ENCODE results near the gene BACH2.

Gene BACH2

DNA sequence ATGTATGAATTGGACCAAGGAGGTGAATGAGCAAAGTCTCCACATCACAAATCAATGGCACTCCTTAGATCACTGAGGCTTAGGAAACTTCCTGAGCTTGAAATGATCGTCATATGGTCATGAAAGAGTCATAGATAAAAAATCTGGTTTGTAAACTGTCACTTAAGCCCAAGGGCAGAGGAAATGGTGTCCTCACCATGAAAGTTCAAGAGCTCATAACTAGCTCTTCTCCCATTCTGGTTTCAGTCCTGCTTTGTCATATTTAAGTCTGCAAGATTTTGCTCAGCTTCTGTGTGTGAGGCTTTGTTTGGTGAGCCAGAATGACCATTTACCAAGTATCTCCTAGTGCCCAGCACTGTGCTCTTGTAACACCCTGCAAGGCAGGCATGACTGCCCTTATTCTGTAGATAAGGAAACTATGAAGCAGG, 341.9 kb downstream of the BACH2 start:
- no peak overlapping the region for H3K27ac ChIP-seq (ENCODE audit: low read depth, low read length)
- H3K36me3 ChIP-seq (ENCODE audit: control insufficient read depth, insufficient read depth, low read length) = no peaks in the 10 kb centered on the region
- no peaks in the 10 kb centered on the region for H3K27me3 ChIP-seq (ENCODE audit: control insufficient read depth, insufficient read depth, low read length)
- no peak overlapping the region for H3K4me3 ChIP-seq (ENCODE audit: low read depth, low read length)
- no peak overlapping the region for H3K9ac ChIP-seq (ENCODE audit: low read length)
- 0 out of 2 replicates have a peak, but pooled peaks cover 3% of the 10 kb centered on the region for H3K4me1 ChIP-seq (ENCODE audit: control insufficient read depth, insufficient read depth, low read length)
- H3K9me3 ChIP-seq (ENCODE audit: control insufficient read depth, insufficient read depth, low read depth, low read length) = no peaks in the 10 kb centered on the region

DNA sequence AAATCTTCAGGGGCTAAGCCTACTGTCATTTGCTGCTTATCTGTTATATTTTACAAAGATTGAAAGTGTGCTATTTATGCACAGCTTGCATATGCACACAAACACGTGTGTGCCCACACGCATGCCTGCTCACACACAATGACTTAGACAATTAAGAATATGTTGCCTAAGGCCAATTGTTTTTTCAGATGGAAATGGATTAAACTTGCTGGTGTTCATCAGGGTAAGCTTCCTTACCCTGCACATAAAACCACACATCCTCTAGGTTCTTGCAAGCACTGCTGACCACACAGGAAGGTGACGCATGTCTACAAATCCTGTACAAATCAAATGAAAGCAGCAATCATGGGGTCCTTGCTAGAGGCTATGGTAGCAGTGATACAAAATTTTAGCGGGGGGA, 344.0 kb downstream of the BACH2 start:
- no peaks in the 10 kb centered on the region for H3K9me3 ChIP-seq (ENCODE audit: control insufficient read depth, insufficient read depth, low read depth, low read length)
- H3K9ac ChIP-seq (ENCODE audit: low read length) = no peak overlapping the region
- no peak overlapping the region for H3K27ac ChIP-seq (ENCODE audit: low read depth, low read length)
- no peaks in the 10 kb centered on the region for H3K36me3 ChIP-seq (ENCODE audit: control insufficient read depth, insufficient read depth, low read length)
- no peak overlapping the region for H3K4me3 ChIP-seq (ENCODE audit: low read depth, low read length)
- H3K4me1 ChIP-seq (ENCODE audit: control insufficient read depth, insufficient read depth, low read length) = 0 out of 2 replicates have a peak, but pooled peaks cover 3% of the 10 kb centered on the region
- H3K27me3 ChIP-seq (ENCODE audit: control insufficient read depth, insufficient read depth, low read length) = no peaks in the 10 kb centered on the region

- Histone ChIP-seq H3K4me3 (ENCODE audit: low read depth, low read length) (no peak overlapping the region), H3K27ac (ENCODE audit: low read depth, low read length) (no peak overlapping the region), H3K9ac (ENCODE audit: low read length) (no peak overlapping the region), H3K27me3 (ENCODE audit: control insufficient read depth, insufficient read depth, low read length) (no peaks in the 10 kb centered on the region), H3K4me1 (ENCODE audit: control insufficient read depth, insufficient read depth, low read length) (0 out of 2 replicates have a peak, but pooled peaks cover 3% of the 10 kb centered on the region), H3K9me3 (ENCODE audit: control insufficient read depth, insufficient read depth, low read depth, low read length) (no peaks in the 10 kb centered on the region), H3K36me3 (ENCODE audit: control insufficient read depth, insufficient read depth, low read length) (no peaks in the 10 kb centered on the region)
Observed at GRCh38 chr6:89952105-89952671, 344.5 kb downstream of the BACH2 start.

- H3K27me3 ChIP-seq (ENCODE audit: control insufficient read depth, insufficient read depth, low read length) = no peaks in the 10 kb centered on the region
- no peaks in the 10 kb centered on the region for H3K36me3 ChIP-seq (ENCODE audit: control insufficient read depth, insufficient read depth, low read length)
- no peak overlapping the region for H3K9ac ChIP-seq (ENCODE audit: low read length)
- H3K4me1 ChIP-seq (ENCODE audit: control insufficient read depth, insufficient read depth, low read length) = 0 out of 2 replicates have a peak, but pooled peaks cover 3% of the 10 kb centered on the region
- no peaks in the 10 kb centered on the region for H3K9me3 ChIP-seq (ENCODE audit: control insufficient read depth, insufficient read depth, low read depth, low read length)
- no peak overlapping the region for H3K4me3 ChIP-seq (ENCODE audit: low read depth, low read length)
- H3K27ac ChIP-seq (ENCODE audit: low read depth, low read length) = no peak overlapping the region
Observed at GRCh38 chr6:89951574-89952104, 345.0 kb downstream of the BACH2 start.

DNA sequence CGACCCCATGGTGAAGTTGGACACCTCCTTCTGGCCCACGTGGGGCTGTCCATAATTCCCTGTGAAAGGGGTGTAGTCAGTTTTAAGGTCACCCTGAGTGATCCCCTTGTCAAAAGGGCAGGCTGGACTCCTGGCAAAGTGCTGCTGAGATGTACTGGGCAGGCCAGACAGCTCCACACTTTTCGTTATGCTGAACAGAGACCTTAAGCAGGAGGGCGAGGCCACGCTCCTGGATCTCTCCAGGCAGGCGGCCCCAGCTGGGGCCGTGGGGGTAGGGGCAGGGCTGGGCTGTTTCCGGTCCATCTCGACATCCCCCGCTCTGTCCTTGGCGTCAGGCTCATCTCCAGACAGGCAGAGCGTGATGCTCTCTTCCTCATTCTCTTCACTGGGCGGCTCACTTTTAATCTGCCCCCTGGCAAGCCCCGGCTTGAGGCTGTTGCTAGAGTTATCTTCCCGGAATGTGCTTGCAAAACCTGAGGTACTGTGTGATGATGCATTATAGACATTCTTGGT, 345.7 kb downstream of the BACH2 start:
- H3K27me3 ChIP-seq (ENCODE audit: control insufficient read depth, insufficient read depth, low read length) = no peaks in the 10 kb centered on the region
- no peak overlapping the region for H3K9ac ChIP-seq (ENCODE audit: low read length)
- H3K27ac ChIP-seq (ENCODE audit: low read depth, low read length) = no peak overlapping the region
- no peaks in the 10 kb centered on the region for H3K9me3 ChIP-seq (ENCODE audit: control insufficient read depth, insufficient read depth, low read depth, low read length)
- no peaks in the 10 kb centered on the region for H3K36me3 ChIP-seq (ENCODE audit: control insufficient read depth, insufficient read depth, low read length)
- 0 out of 2 replicates have a peak, but pooled peaks cover 3% of the 10 kb centered on the region for H3K4me1 ChIP-seq (ENCODE audit: control insufficient read depth, insufficient read depth, low read length)
- no peak overlapping the region for H3K4me3 ChIP-seq (ENCODE audit: low read depth, low read length)

DNA sequence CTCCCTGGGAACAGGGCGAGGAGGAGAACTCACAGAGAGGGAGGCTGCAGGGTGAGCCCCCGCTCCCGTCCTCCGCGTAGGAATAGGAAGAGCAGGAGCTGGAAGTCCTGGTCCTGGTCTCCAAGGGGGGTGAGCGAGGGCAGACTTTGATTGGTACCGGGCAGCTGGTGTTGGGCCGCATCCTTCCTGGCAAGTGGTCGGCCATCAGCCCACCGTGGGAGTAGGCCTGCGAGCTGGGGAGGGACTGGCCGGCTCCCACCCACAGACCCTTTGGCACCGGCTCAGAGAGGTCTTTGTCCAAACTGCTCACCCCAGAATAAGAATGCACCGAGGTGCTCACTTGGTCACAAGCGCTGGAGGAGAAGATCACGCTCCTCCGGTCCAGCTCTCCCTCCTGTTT, 346.2 kb downstream of the BACH2 start:
- Histone ChIP-seq H3K4me3 (ENCODE audit: low read depth, low read length) (no peak overlapping the region), H3K9me3 (ENCODE audit: control insufficient read depth, insufficient read depth, low read depth, low read length) (no peaks in the 10 kb centered on the region), H3K27me3 (ENCODE audit: control insufficient read depth, insufficient read depth, low read length) (no peaks in the 10 kb centered on the region), H3K4me1 (ENCODE audit: control insufficient read depth, insufficient read depth, low read length) (0 out of 2 replicates have a peak, but pooled peaks cover 3% of the 10 kb centered on the region), H3K27ac (ENCODE audit: low read depth, low read length) (no peak overlapping the region), H3K9ac (ENCODE audit: low read length) (no peak overlapping the region), H3K36me3 (ENCODE audit: control insufficient read depth, insufficient read depth, low read length) (no peaks in the 10 kb centered on the region)

- H3K9me3 ChIP-seq (ENCODE audit: control insufficient read depth, insufficient read depth, low read depth, low read length) = no peaks in the 10 kb centered on the region
- no peaks in the 10 kb centered on the region for H3K36me3 ChIP-seq (ENCODE audit: control insufficient read depth, insufficient read depth, low read length)
- 0 out of 2 replicates have a peak, but pooled peaks cover 3% of the 10 kb centered on the region for H3K4me1 ChIP-seq (ENCODE audit: control insufficient read depth, insufficient read depth, low read length)
- no peak overlapping the region for H3K4me3 ChIP-seq (ENCODE audit: low read depth, low read length)
- H3K27me3 ChIP-seq (ENCODE audit: control insufficient read depth, insufficient read depth, low read length) = no peaks in the 10 kb centered on the region
- H3K27ac ChIP-seq (ENCODE audit: low read depth, low read length) = no peak overlapping the region
- H3K9ac ChIP-seq (ENCODE audit: low read length) = no peak overlapping the region
Observed at GRCh38 chr6:89948876-89949275, 347.8 kb downstream of the BACH2 start.

- no peaks in the 10 kb centered on the region for H3K36me3 ChIP-seq (ENCODE audit: control insufficient read depth, insufficient read depth, low read length)
Observed at GRCh38 chr6:89944826-89945407, 351.7 kb downstream of the BACH2 start.

GRCh38 chr6:89944181-89944755, 352.4 kb downstream of the BACH2 start:
- Histone ChIP-seq H3K9ac (ENCODE audit: low read length) (no peak overlapping the region), H3K36me3 (ENCODE audit: control insufficient read depth, insufficient read depth, low read length) (no peaks in the 10 kb centered on the region), H3K4me3 (ENCODE audit: low read depth, low read length) (no peak overlapping the region), H3K27me3 (ENCODE audit: control insufficient read depth, insufficient read depth, low read length) (no peaks in the 10 kb centered on the region), H3K27ac (ENCODE audit: low read depth, low read length) (no peak overlapping the region), H3K4me1 (ENCODE audit: control insufficient read depth, insufficient read depth, low read length) (no peaks in the 10 kb centered on the region), H3K9me3 (ENCODE audit: control insufficient read depth, insufficient read depth, low read depth, low read length) (no peaks in the 10 kb centered on the region)

More at GRCh38 chr6:89944826-89945407, 351.7 kb downstream of the BACH2 start:
- no peaks in the 10 kb centered on the region for H3K9me3 ChIP-seq (ENCODE audit: control insufficient read depth, insufficient read depth, low read depth, low read length)
- no peak overlapping the region for H3K4me3 ChIP-seq (ENCODE audit: low read depth, low read length)
- H3K4me1 ChIP-seq (ENCODE audit: control insufficient read depth, insufficient read depth, low read length) = no peaks in the 10 kb centered on the region
- H3K9ac ChIP-seq (ENCODE audit: low read length) = no peak overlapping the region
- H3K27me3 ChIP-seq (ENCODE audit: control insufficient read depth, insufficient read depth, low read length) = no peaks in the 10 kb centered on the region
- H3K27ac ChIP-seq (ENCODE audit: low read depth, low read length) = no peak overlapping the region

GRCh38 chr6:89942601-89943000, 354.0 kb downstream of the BACH2 start:
- H3K4me3 ChIP-seq (ENCODE audit: low read depth, low read length) = no peak overlapping the region
- H3K9me3 ChIP-seq (ENCODE audit: control insufficient read depth, insufficient read depth, low read depth, low read length) = no peaks in the 10 kb centered on the region
- H3K27me3 ChIP-seq (ENCODE audit: control insufficient read depth, insufficient read depth, low read length) = no peaks in the 10 kb centered on the region
- H3K4me1 ChIP-seq (ENCODE audit: control insufficient read depth, insufficient read depth, low read length) = no peaks in the 10 kb centered on the region
- no peak overlapping the region for H3K9ac ChIP-seq (ENCODE audit: low read length)
- H3K27ac ChIP-seq (ENCODE audit: low read depth, low read length) = no peak overlapping the region
- no peaks in the 10 kb centered on the region for H3K36me3 ChIP-seq (ENCODE audit: control insufficient read depth, insufficient read depth, low read length)

Measured in HUES6 (cell line).